Activated naive CD8-positive, alpha-beta T cell treated with anti-CD3 and anti-CD28 coated beads for 36 hours (primary cell): ENCODE measurements around the gene DCHS2. TPM values are rescaled to one million over a fixed set of nuclear protein-coding genes. Genes with fewer than 3 reads are reported as not detected.

ENCODE experiments used
- DNase-seq: peaks from one replicate; pipeline ENCODE4 v3.0.0; 2021
- H3K27ac Mint-ChIP-seq: one replicate; pipeline ENCODE4 v1.8.0; 2022; ENCODE audit warnings: mild to moderate bottlenecking, moderate library complexity, mixed read lengths
- H3K27me3 Mint-ChIP-seq: one replicate; pipeline ENCODE4 v1.8.0; 2022; ENCODE audit warnings: mild to moderate bottlenecking, mixed read lengths
- H3K36me3 Mint-ChIP-seq: one replicate; pipeline ENCODE4 v1.8.0; 2021; ENCODE audit warnings: mild to moderate bottlenecking, mixed read lengths
- H3K4me1 Mint-ChIP-seq: one replicate; pipeline ENCODE4 v1.8.0; 2021; ENCODE audit warnings: mixed read lengths
- H3K4me3 Mint-ChIP-seq: one replicate; pipeline ENCODE4 v1.8.0; 2022; ENCODE audit warnings: mild to moderate bottlenecking, moderate library complexity, mixed read lengths
- H3K9me3 Mint-ChIP-seq: one replicate; pipeline ENCODE4 v1.8.0; 2022; ENCODE audit warnings: mixed read lengths
- total RNA-seq, 2 experiments: library from RNA; stranded (reverse); gene quantifications; one replicate each; pipeline ENCODE4 v1.2.3, GENCODE V29; 2021

Gene DCHS2
- total RNA-seq, 2 experiments from 2014 or later: not detected

DNA sequence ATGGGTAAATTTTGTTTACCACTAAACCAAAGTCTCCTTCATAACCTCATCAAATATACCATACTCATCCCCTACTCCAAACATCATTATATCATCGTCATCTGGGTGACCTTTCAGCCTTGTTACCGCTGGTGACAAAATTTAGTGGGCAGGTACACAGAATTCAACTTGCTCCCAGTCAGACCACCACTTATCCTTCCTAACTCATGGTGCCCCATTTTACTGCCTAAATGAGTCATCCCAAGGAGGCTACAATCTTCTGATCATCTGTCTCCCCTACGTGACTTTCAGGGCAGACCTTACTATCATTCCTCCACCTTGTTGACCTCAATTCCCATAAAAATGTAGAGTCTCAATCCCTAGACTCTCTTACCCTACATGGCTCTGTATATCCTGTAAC lies 49.6 kb downstream of the DCHS2 start:
- Mint-ChIP-seq H3K4me1 (no peaks in the 10 kb centered on the region), H3K27ac (no peak overlapping the region), H3K27me3 (peaks cover 7% of the 10 kb centered on the region), H3K9me3 (no peaks in the 10 kb centered on the region), H3K36me3 (no peaks in the 10 kb centered on the region), H3K4me3 (no peak overlapping the region)
- no peak for DNase-seq

DNA sequence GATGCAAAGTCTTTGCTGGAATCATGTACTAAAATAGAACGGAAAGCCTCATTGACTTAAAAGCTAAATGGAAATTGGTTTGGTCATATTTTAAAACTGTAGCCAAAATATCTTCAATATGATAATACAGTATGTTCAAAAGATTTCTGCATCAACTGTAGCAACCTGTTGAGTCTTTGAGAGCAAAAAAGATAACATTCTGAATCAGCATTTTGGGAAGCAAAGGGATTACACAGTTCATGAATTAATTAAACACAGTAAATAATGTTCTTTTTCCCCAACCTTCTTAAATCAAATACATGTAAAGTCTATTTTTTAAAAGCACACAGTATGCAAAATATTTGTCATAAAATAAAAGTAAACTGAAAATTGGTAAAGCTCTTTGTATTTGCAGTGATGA lies 50.5 kb downstream of the DCHS2 start:
- Mint-ChIP-seq H3K9me3 (no peaks in the 10 kb centered on the region), H3K27ac (no peak overlapping the region), H3K36me3 (no peaks in the 10 kb centered on the region), H3K4me1 (no peaks in the 10 kb centered on the region), H3K27me3 (peaks cover 9% of the 10 kb centered on the region), H3K4me3 (no peak overlapping the region)
- DNase-seq: no peak

GRCh38 chr4:154439224-154439623 lies 52.4 kb downstream of the DCHS2 start:
- Mint-ChIP-seq H3K9me3 (no peaks in the 10 kb centered on the region), H3K36me3 (no peaks in the 10 kb centered on the region), H3K27ac (no peak overlapping the region), H3K27me3 (peaks cover 15% of the 10 kb centered on the region), H3K4me1 (no peaks in the 10 kb centered on the region), H3K4me3 (no peak overlapping the region)
- no peak for DNase-seq

DNA sequence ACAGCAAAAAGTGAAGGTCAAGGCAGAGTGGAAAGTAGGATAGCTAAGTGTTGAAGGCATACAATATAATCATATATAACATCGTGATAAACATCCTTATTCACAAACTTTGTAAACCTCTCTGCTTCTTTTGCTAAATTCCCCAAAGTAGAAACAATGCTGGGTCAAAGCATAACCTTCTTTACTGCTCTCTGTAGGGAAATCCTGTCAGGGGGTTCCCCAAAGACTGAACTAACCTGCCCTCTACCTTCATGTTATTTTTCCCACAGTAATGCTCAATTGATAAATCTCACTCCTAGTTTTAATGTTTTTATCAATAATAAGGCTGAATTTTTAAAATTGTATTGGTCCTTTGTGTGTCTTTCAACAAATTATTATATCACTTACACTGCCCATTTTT lies 55.7 kb downstream of the DCHS2 start:
- no peaks in the 10 kb centered on the region for H3K4me1 Mint-ChIP-seq
- DNase-seq: no peak
- peaks cover 32% of the 10 kb centered on the region for H3K27me3 Mint-ChIP-seq
- H3K36me3 Mint-ChIP-seq: no peaks in the 10 kb centered on the region
- H3K4me3 Mint-ChIP-seq: no peak overlapping the region
- no peak overlapping the region for H3K27ac Mint-ChIP-seq
- no peaks in the 10 kb centered on the region for H3K9me3 Mint-ChIP-seq

GRCh38 chr4:154433543-154433942 lies 58.1 kb downstream of the DCHS2 start:
- H3K4me3 Mint-ChIP-seq: no peak overlapping the region
- H3K36me3 Mint-ChIP-seq: no peaks in the 10 kb centered on the region
- H3K27ac Mint-ChIP-seq: no peak overlapping the region
- no peaks in the 10 kb centered on the region for H3K4me1 Mint-ChIP-seq
- H3K9me3 Mint-ChIP-seq: no peaks in the 10 kb centered on the region
- H3K27me3 Mint-ChIP-seq: peaks cover 43% of the 10 kb centered on the region
- DNase-seq: no peak

GRCh38 chr4:154429176-154429575 lies 62.4 kb downstream of the DCHS2 start:
- no peak overlapping the region for H3K4me3 Mint-ChIP-seq
- H3K27ac Mint-ChIP-seq: no peak overlapping the region
- no peaks in the 10 kb centered on the region for H3K9me3 Mint-ChIP-seq
- peaks cover 51% of the 10 kb centered on the region for H3K27me3 Mint-ChIP-seq
- DNase-seq: no peak
- no peaks in the 10 kb centered on the region for H3K36me3 Mint-ChIP-seq
- peaks cover 2% of the 10 kb centered on the region for H3K4me1 Mint-ChIP-seq

DNA sequence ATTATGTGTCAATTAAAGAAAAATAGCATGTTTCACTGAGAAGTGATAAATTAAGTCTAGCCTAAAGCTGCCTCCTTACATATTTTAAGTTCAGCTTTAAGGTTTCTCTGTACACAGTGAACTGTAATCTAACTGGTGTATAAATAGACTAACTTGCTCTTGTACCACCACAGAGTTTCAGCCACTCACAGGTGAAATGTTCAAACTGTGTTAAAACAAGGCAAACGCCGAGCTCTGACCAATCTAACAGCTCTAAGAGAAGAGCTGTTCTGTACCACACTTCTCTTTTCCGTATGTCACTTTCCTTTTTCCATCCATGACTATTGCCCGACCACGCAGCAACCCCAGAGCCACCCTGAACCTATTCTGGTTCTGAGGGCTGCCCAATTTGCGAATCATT lies 64.5 kb downstream of the DCHS2 start:
- H3K4me3 Mint-ChIP-seq: no peak overlapping the region
- no peaks in the 10 kb centered on the region for H3K9me3 Mint-ChIP-seq
- peaks cover 2% of the 10 kb centered on the region for H3K4me1 Mint-ChIP-seq
- peaks cover 40% of the 10 kb centered on the region for H3K27me3 Mint-ChIP-seq
- H3K27ac Mint-ChIP-seq: no peak overlapping the region
- no peak for DNase-seq
- no peaks in the 10 kb centered on the region for H3K36me3 Mint-ChIP-seq

DNA sequence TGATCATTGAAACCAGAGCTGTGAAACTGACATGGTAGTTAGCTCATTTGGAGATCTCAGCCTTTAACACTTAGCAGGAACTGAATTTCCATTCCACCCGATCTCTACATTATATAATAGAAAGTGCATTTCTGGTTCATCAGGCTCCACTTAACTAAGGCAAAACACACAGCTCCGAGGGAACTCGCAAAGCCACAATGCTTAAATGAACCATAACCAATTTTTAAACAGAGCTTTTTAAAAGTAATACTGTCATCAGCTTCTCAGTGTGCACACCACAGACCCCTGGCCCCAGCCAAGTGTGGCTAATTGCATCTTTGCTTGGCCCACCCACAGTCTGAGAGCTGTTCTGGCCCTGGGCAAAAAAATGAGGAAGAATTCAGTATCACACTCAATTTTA lies 66.1 kb downstream of the DCHS2 start:
- no peak for DNase-seq
- Mint-ChIP-seq H3K9me3 (no peaks in the 10 kb centered on the region), H3K27ac (no peak overlapping the region), H3K27me3 (peaks cover 44% of the 10 kb centered on the region), H3K36me3 (no peaks in the 10 kb centered on the region), H3K4me1 (peaks cover 2% of the 10 kb centered on the region), H3K4me3 (no peak overlapping the region)

GRCh38 chr4:154424810-154425484 lies 66.7 kb downstream of the DCHS2 start:
- no peak overlapping the region for H3K4me3 Mint-ChIP-seq
- peaks cover 2% of the 10 kb centered on the region for H3K4me1 Mint-ChIP-seq
- no peaks in the 10 kb centered on the region for H3K36me3 Mint-ChIP-seq
- H3K9me3 Mint-ChIP-seq: no peaks in the 10 kb centered on the region
- H3K27ac Mint-ChIP-seq: no peak overlapping the region
- DNase-seq: no peak
- H3K27me3 Mint-ChIP-seq: peaks cover 45% of the 10 kb centered on the region

DNA sequence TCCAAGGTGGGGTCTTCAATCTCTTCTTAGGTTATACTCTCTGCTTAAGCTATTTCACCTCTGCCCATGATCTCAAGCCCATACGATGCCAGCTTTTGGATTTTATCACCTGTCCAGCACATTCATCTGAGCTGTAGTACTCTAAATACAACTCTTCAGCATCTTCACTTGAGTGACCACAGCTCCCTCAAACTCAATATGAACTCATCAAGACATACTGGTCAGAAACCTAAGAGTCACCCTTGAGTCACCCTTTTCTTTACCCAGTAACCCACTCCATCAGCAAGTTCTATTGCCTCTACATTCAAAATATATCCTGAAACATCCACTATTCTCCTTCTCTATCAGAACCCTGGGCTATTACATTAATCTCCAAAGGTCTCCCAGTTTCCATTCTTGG lies 69.4 kb downstream of the DCHS2 start:
- H3K4me3 Mint-ChIP-seq: no peak overlapping the region
- no peak for DNase-seq
- H3K36me3 Mint-ChIP-seq: no peaks in the 10 kb centered on the region
- peaks cover 2% of the 10 kb centered on the region for H3K4me1 Mint-ChIP-seq
- no peak overlapping the region for H3K27ac Mint-ChIP-seq
- peaks cover 34% of the 10 kb centered on the region for H3K27me3 Mint-ChIP-seq
- no peaks in the 10 kb centered on the region for H3K9me3 Mint-ChIP-seq

DNA sequence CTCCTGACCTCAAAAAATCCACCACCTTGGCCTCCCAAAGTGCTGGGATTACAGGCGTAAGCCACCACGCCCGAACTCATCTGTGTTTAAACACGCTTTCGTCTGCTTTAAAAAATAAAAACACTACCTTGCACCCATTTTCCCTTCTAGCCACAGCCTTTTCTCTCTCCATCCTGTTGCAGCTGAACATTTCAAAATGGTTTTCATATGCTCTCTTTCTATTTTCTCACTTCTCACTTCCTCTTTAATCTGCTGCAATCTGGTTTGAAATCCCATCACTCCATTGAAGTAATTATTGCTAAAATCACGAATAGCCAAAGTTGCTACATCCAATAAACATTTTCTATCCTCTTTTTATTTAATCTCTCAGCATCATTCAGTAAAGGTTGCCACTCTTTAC lies 70.0 kb downstream of the DCHS2 start:
- H3K4me1 Mint-ChIP-seq: peaks cover 5% of the 10 kb centered on the region
- no peaks in the 10 kb centered on the region for H3K36me3 Mint-ChIP-seq
- no peak for DNase-seq
- no peaks in the 10 kb centered on the region for H3K9me3 Mint-ChIP-seq
- H3K27ac Mint-ChIP-seq: no peak overlapping the region
- no peak overlapping the region for H3K4me3 Mint-ChIP-seq
- peaks cover 40% of the 10 kb centered on the region for H3K27me3 Mint-ChIP-seq

- no peak overlapping the region for H3K4me3 Mint-ChIP-seq
- no peaks in the 10 kb centered on the region for H3K9me3 Mint-ChIP-seq
- peaks cover 13% of the 10 kb centered on the region for H3K4me1 Mint-ChIP-seq
- no peak overlapping the region for H3K27ac Mint-ChIP-seq
- peaks cover 66% of the 10 kb centered on the region for H3K27me3 Mint-ChIP-seq
- no peak for DNase-seq
- H3K36me3 Mint-ChIP-seq: no peaks in the 10 kb centered on the region
Measured at GRCh38 chr4:154417373-154417673, 74.3 kb downstream of the DCHS2 start.

GRCh38 chr4:154416190-154416547 lies 75.4 kb downstream of the DCHS2 start:
- Mint-ChIP-seq H3K9me3 (peaks cover under 1% of the 10 kb centered on the region), H3K27ac (no peak overlapping the region), H3K4me3 (peak overlapping the region; percentile 68), H3K4me1 (peaks cover 13% of the 10 kb centered on the region), H3K27me3 (peaks cover 61% of the 10 kb centered on the region), H3K36me3 (no peaks in the 10 kb centered on the region)
- no peak for DNase-seq

DNA sequence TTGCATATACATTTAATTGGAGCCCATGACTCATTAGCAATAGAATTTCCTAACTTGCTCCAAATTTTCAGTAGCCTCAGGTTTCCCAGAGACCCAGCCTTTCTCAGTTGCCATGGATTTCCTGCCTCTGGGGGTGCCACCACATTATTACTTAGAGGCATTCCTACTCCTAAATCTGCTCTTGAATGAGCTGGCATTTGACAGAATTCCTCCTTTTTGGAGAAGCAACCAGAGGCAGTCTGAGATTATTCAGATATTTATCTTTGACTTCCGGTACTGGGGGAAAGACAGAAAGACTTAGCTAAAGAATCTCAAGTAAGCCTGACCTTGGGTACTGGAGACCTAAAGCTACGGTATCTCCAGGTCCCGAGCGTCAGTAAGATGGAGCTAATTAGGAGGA lies 76.3 kb downstream of the DCHS2 start:
- Mint-ChIP-seq H3K36me3 (no peaks in the 10 kb centered on the region), H3K27ac (no peak overlapping the region), H3K4me1 (peaks cover 13% of the 10 kb centered on the region), H3K4me3 (no peak overlapping the region), H3K9me3 (peaks cover 7% of the 10 kb centered on the region), H3K27me3 (peaks cover 69% of the 10 kb centered on the region)
- DNase-seq: no peak

DNA sequence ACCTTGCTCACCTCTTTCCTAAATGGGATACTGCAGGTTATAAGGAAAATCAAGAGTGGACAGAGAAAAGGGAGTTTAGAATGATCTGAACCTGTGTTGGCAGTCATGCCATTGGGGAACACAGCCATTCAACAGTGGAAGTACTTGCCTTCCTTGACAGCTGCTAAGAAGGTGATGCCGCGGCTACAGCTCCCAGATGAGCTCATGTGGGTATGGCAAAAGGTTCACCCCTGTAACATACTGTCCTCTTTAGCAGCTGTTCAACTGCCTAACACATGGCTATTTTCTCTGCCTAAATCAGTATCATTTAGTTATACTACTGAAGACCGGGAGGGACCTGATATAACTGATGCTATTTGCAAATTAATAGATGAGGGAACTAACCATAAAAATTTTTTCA lies 76.8 kb downstream of the DCHS2 start:
- H3K36me3 Mint-ChIP-seq: no peaks in the 10 kb centered on the region
- H3K27ac Mint-ChIP-seq: no peak overlapping the region
- H3K4me3 Mint-ChIP-seq: no peak overlapping the region
- H3K9me3 Mint-ChIP-seq: peaks cover 7% of the 10 kb centered on the region
- H3K27me3 Mint-ChIP-seq: peaks cover 68% of the 10 kb centered on the region
- DNase-seq: no peak
- peaks cover 13% of the 10 kb centered on the region for H3K4me1 Mint-ChIP-seq

DNA sequence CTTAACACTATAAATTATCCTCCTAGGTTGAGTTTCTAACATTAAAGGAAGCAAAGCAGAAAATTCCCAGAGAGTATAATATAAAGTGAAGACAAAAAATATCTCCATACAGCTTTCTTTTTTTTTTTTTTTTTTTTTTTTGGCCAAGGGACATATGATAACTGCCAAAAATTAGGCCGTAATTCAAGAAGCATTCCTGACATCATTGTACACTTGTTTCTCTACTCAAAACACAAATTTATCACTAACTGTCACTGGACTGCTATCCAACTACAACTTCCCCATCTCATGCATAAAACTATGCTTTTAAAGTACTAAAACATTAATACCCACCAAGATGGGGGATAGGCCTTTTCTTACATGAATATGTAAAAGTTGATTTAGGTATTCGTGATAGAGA lies 77.2 kb downstream of the DCHS2 start:
- H3K27me3 Mint-ChIP-seq: peaks cover 66% of the 10 kb centered on the region
- peaks cover 7% of the 10 kb centered on the region for H3K9me3 Mint-ChIP-seq
- H3K36me3 Mint-ChIP-seq: no peaks in the 10 kb centered on the region
- H3K4me1 Mint-ChIP-seq: peaks cover 13% of the 10 kb centered on the region
- no peak for DNase-seq
- H3K4me3 Mint-ChIP-seq: no peak overlapping the region
- H3K27ac Mint-ChIP-seq: no peak overlapping the region

- peaks cover 27% of the 10 kb centered on the region for H3K27me3 Mint-ChIP-seq
- H3K36me3 Mint-ChIP-seq: no peaks in the 10 kb centered on the region
- H3K4me1 Mint-ChIP-seq: no peaks in the 10 kb centered on the region
Measured at GRCh38 chr4:154407443-154407842, 84.2 kb downstream of the DCHS2 start.

More at GRCh38 chr4:154407443-154407842, 84.2 kb downstream of the DCHS2 start:
- Mint-ChIP-seq H3K9me3 (peaks cover 7% of the 10 kb centered on the region), H3K4me3 (no peak overlapping the region), H3K27ac (no peak overlapping the region)
- no peak for DNase-seq
